Breast epithelium (tissue), 4 donors: ENCODE data around the gene FYN. TPM values are rescaled to one million over a fixed set of nuclear protein-coding genes. Genes with fewer than 3 reads are reported as not detected.

ENCODE experiments used
- DNase-seq, 2 donors: peaks; one replicate each; pipeline ENCODE4 v3.0.0-alpha.2; 2019; ENCODE audit warnings: low spot score in 2 of 2
- H3K27ac ChIP-seq, 2 donors: fragments of 200-600 bp; sonication (generic) in 1 of 2; one replicate each; pipeline ENCODE4 v1.5.1; 2016 to 2019; ENCODE audit warnings: mild to moderate bottlenecking in 1 of 2
- H3K27me3 ChIP-seq, 2 donors: fragments of 200-600 bp; sonication (generic) in 1 of 2; one replicate each; pipeline versions ENCODE4 v1.5.1 to v1.6.0; 2017 to 2019; ENCODE audit warnings: control low read depth in 1 of 2, mild to moderate bottlenecking in 1 of 2
- H3K36me3 ChIP-seq: fragments of 200-600 bp; one replicate; pipeline ENCODE4 v1.5.1; 2019
- H3K4me1 ChIP-seq, 2 donors: fragments of 200-600 bp; sonication (generic); one replicate each; pipeline ENCODE4 v1.5.1; 2016 to 2019; ENCODE audit warnings: control low read depth in 1 of 2
- H3K4me3 ChIP-seq, 3 donors: fragments of 200-600 bp; sonication (generic); 1 replicate in 2 of 3; 2 replicates in 1 of 3; pipeline ENCODE4 v1.5.1; 2016 to 2019; ENCODE audit warnings: mild to moderate bottlenecking in 3 of 3, moderate library complexity in 2 of 3
- H3K9me3 ChIP-seq, 2 donors: fragments of 200-600 bp; sonication (generic) in 1 of 2; one replicate each; pipeline ENCODE4 v1.5.1; 2016 to 2019; ENCODE audit warnings: control low read depth in 1 of 2
- CTCF ChIP-seq, 3 donors: fragments of 450-650 bp; IDR thresholded peaks; one replicate each; pipeline ENCODE4 v1.5.1; 2016 to 2017; ENCODE audit warnings: antibody characterized with exemption in 3 of 3, mild to moderate bottlenecking in 3 of 3, moderate library complexity in 3 of 3
- POLR2A ChIP-seq: fragments of 450-650 bp; IDR thresholded peaks from one replicate; pipeline ENCODE4 v1.6.1; 2016; ENCODE audit warnings: antibody characterized with exemption, mild to moderate bottlenecking, moderate library complexity
- POLR2AphosphoS5 ChIP-seq, 3 donors: sonication (generic); formaldehyde crosslinking; IDR thresholded peaks; one replicate each; pipeline ENCODE4 v1.6.1; 2017; ENCODE audit warnings: antibody characterized with exemption in 3 of 3
- intact Hi-C: fragments of 100-400 bp; cut with DNase I; formaldehyde crosslinking; loops from one replicate; pipeline ENCODE4 v1.15.1; 2023; ENCODE audit warnings: low total_unique reads
- total RNA-seq, 3 donors: library from RNA; depleted of rRNA; stranded (reverse); fragments of >200 nt; gene quantifications; one replicate each; pipeline ENCODE4 v1.1.0, GENCODE V29; 2016

FYN gene
- total RNA-seq, 3 donors from 2014 or later, result 44.8 to 209 (median 111) TPM

GRCh38 chr6:111761783-111762312 is 111.4 kb downstream of the FYN start:
- no peak overlapping the region for H3K4me3 ChIP-seq
- no peaks in the 10 kb centered on the region for H3K36me3 ChIP-seq
- peak overlapping the region in 1 of 2 donors; percentile 67 for H3K27ac ChIP-seq
- intact Hi-C loops, result no loop called here
- TF ChIP-seq POLR2AphosphoS5 (IDR thresholded peaks at IDR 0.05), result no peak
- TF ChIP-seq CTCF (IDR thresholded peaks at IDR 0.05), result no peak
- TF ChIP-seq POLR2A, result no peak
- DNase-seq, result no peak
- no peaks in the 10 kb centered on the region for H3K4me1 ChIP-seq
- no peaks in the 10 kb centered on the region for H3K27me3 ChIP-seq
- H3K9me3 ChIP-seq, result no peaks in the 10 kb centered on the region

GRCh38 chr6:111761212-111761611 is 112.0 kb downstream of the FYN start:
- no peak for TF ChIP-seq CTCF (IDR thresholded peaks at IDR 0.05)
- no peak for TF ChIP-seq POLR2A
- TF ChIP-seq POLR2AphosphoS5 (IDR thresholded peaks at IDR 0.05), result no peak
- Histone ChIP-seq H3K36me3 (no peaks in the 10 kb centered on the region), H3K4me1 (no peaks in the 10 kb centered on the region), H3K27me3 (no peaks in the 10 kb centered on the region), H3K9me3 (no peaks in the 10 kb centered on the region), H3K27ac (peak overlapping the region in 1 of 2 donors; percentile 67), H3K4me3 (no peak overlapping the region)
- DNase-seq, result no peak
- intact Hi-C loops, result no loop called here

- no peak for DNase-seq
- intact Hi-C loops, result no loop called here
- H3K4me1 ChIP-seq, result no peaks in the 10 kb centered on the region
Measured at GRCh38 chr6:111759836-111760785, 113.1 kb downstream of the FYN start.

GRCh38 chr6:111759331-111759835 is 113.9 kb downstream of the FYN start:
- no peak for DNase-seq
- H3K4me1 ChIP-seq, result no peaks in the 10 kb centered on the region
- peak overlapping the region in 2 of 3 donors; percentile 19 to 44 for H3K4me3 ChIP-seq
- no peaks in the 10 kb centered on the region for H3K36me3 ChIP-seq
- H3K9me3 ChIP-seq, result no peaks in the 10 kb centered on the region
- intact Hi-C loops, result no loop called here
- H3K27me3 ChIP-seq, result no peaks in the 10 kb centered on the region
- no peak for TF ChIP-seq POLR2A
- no peak for TF ChIP-seq POLR2AphosphoS5 (IDR thresholded peaks at IDR 0.05)
- no peak for TF ChIP-seq CTCF (IDR thresholded peaks at IDR 0.05)
- H3K27ac ChIP-seq, result peak overlapping the region; percentile 53 to 84

More at GRCh38 chr6:111759836-111760785, 113.1 kb downstream of the FYN start:
- TF ChIP-seq POLR2A (no peak), CTCF (IDR thresholded peaks at IDR 0.05) (no peak), POLR2AphosphoS5 (IDR thresholded peaks at IDR 0.05) (no peak)
- Histone ChIP-seq H3K27ac (peak overlapping the region; percentile 53 to 84), H3K9me3 (no peaks in the 10 kb centered on the region), H3K36me3 (no peaks in the 10 kb centered on the region), H3K27me3 (no peaks in the 10 kb centered on the region), H3K4me3 (peak overlapping the region in 2 of 3 donors; percentile 19 to 44)
